Measurements from ENCODE around the gene TNFRSF1A. TPM values are rescaled to one million over a fixed set of nuclear protein-coding genes. Genes with fewer than 3 reads are reported as not detected.

TNFRSF1A gene
- total RNA-seq, 4 donors from 2014 or later: 196 to 437 (median 306) TPM

DNA sequence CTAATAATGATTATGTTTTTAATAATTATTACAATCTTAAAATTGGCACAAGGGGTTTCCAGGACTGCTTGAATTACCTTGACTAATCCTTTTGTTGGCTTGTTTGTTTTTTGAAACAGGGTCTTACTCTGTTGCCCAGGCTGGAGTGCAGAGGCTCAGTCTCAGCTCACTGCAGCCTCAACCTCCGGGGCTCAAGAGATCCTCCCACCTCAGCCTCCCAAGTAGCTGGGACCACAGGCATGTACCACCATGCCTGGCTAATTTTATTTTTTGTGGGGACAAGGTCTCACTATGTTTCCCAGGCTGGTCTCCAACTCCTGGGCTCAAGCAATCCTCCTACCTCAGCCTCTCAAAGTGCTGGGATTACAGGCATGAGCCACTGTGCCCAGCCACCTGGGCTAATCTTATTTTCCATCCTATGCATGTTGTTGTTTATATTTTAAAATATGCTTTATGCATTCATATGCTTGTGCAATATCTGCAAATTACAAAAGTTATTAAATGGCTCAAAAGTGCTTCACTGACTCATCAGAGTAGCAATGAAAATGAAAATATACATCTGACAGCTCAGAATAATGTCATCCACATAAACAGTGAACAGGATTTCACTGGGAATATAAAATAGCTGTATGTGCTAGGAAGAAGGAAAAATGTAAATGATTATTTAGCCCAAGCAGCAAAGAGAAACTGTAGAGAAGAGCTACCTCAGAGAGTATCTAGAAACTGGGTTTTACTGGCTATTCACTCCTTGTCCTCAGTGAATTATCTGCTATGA is 56.2 kb downstream of the TNFRSF1A start:
- no peaks in the 10 kb centered on the region for H3K9me3 ChIP-seq
- H3K27ac ChIP-seq: no peak overlapping the region
- no peaks in the 10 kb centered on the region for H3K27me3 ChIP-seq
- WGBS, 2 donors: 27 to 36% methylated on average over 1 of the region's 1 CpG
- DNase-seq (ENCODE audit: low spot score in 2 of 2): no peak
- TF ChIP-seq POLR2A (IDR thresholded peaks at IDR 0.05): no peak
- H3K4me1 ChIP-seq: peaks cover 0 to 13% (median 0%) of the 10 kb centered on the region in 4 donors
- H3K4me3 ChIP-seq: no peak overlapping the region
- H3K36me3 ChIP-seq: no peaks in the 10 kb centered on the region

DNA sequence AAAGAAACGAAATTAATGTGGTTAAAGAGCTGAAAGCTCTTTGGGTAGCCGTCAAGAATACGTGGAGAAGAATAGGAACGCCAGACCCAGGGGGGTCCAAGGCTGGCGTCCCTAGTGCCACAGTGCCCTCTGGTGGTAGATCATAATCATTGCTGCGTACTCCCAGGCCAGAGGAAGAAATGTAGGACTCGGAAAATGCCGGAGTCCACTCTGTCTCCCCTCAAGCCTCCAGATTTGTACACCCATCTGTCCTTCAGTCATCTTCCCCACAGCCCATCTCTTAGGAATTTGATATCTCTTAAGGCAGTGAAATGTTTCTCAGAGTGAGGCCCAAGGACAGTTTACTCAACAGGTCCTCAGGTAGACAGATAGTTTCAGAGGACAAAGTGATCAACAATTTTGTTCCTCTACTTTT is 56.8 kb downstream of the TNFRSF1A start:
- H3K4me1 ChIP-seq: peaks cover 0 to 20% (median 1%) of the 10 kb centered on the region in 4 donors
- DNase-seq (ENCODE audit: low spot score in 2 of 2): peak in 1 of 2 donors; percentile 68
- no peaks in the 10 kb centered on the region for H3K36me3 ChIP-seq
- TF ChIP-seq EP300 (IDR thresholded peaks at IDR 0.05) (peak in 1 of 2 donors; percentile 50), POLR2A (IDR thresholded peaks at IDR 0.05) (peak in 1 of 2 donors; percentile 13), CTCF (IDR thresholded peaks at IDR 0.05) (peak; percentile 87 to 93 (median 90))
- no peak overlapping the region for H3K27ac ChIP-seq
- H3K4me3 ChIP-seq: no peak overlapping the region
- no peaks in the 10 kb centered on the region for H3K9me3 ChIP-seq
- WGBS, 2 donors: 3 to 4% methylated on average over 8 of the region's 8 CpGs
- no peaks in the 10 kb centered on the region for H3K27me3 ChIP-seq

- WGBS, 2 donors: 86 to 90% methylated on average over 12 of the region's 12 CpGs
- Histone ChIP-seq H3K36me3 (no peaks in the 10 kb centered on the region), H3K4me1 (peaks cover 0 to 28% (median 5%) of the 10 kb centered on the region in 4 donors), H3K27ac (no peak overlapping the region), H3K27me3 (no peaks in the 10 kb centered on the region), H3K4me3 (no peak overlapping the region), H3K9me3 (no peaks in the 10 kb centered on the region)
- no peak for TF ChIP-seq CTCF (IDR thresholded peaks at IDR 0.05)
- TF ChIP-seq POLR2A (IDR thresholded peaks at IDR 0.05): no peak
- no peak for TF ChIP-seq EP300 (IDR thresholded peaks at IDR 0.05)
- DNase-seq (ENCODE audit: low spot score in 2 of 2): no peak
Observed at GRCh38 chr12:6284273-6284672, 57.6 kb downstream of the TNFRSF1A start.

DNA sequence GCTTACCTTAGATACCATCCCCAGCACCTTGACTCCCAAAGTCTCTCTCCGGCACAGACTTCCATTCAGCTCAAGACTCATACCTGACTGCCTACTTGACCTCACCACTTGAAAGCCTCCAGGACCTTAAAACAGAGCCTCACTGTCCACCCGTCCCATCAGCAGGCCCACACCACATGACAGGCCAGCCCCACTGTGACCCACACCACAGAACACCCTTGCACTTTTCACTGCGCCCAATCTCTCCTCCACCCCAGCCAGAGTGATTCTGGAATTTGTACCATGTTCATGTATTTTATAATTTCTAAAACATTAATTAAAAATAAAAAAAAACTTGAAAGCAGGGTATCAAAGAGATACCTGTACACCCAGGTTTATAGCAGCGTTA is 59.4 kb downstream of the TNFRSF1A start:
- Histone ChIP-seq H3K4me3 (no peak overlapping the region), H3K27ac (no peak overlapping the region), H3K27me3 (no peaks in the 10 kb centered on the region), H3K36me3 (no peaks in the 10 kb centered on the region), H3K9me3 (no peaks in the 10 kb centered on the region), H3K4me1 (peaks cover 0 to 42% (median 11%) of the 10 kb centered on the region in 4 donors)
- DNase-seq (ENCODE audit: low spot score in 2 of 2): no peak
- no peak for TF ChIP-seq POLR2A (IDR thresholded peaks at IDR 0.05)
- no peak for TF ChIP-seq EP300 (IDR thresholded peaks at IDR 0.05)
- TF ChIP-seq CTCF (IDR thresholded peaks at IDR 0.05): no peak
- WGBS, 2 donors: 89 to 93% methylated on average over 4 of the region's 4 CpGs

- Histone ChIP-seq H3K36me3 (no peaks in the 10 kb centered on the region), H3K27ac (peak overlapping the region in 1 of 4 donors; percentile 71), H3K9me3 (no peaks in the 10 kb centered on the region), H3K4me1 (peaks cover 0 to 42% (median 11%) of the 10 kb centered on the region in 4 donors), H3K27me3 (no peaks in the 10 kb centered on the region), H3K4me3 (no peak overlapping the region)
- TF ChIP-seq CTCF (IDR thresholded peaks at IDR 0.05) (no peak), EP300 (IDR thresholded peaks at IDR 0.05) (no peak), POLR2A (IDR thresholded peaks at IDR 0.05) (no peak)
- DNase-seq (ENCODE audit: low spot score in 2 of 2): no peak
- WGBS, 2 donors: 93 to 95% methylated on average over 13 of the region's 13 CpGs
Observed at GRCh38 chr12:6281081-6281809, 60.6 kb downstream of the TNFRSF1A start.

All from tibial nerve (tissue), 4 donors.